Stimulated activated CD4-positive, alpha-beta T cell treated with anti-CD3 and anti-CD28 coated beads, TNF-alpha, amount 100 ng/mL, for 4 hours (primary cell): Measurements from ENCODE around the gene PCCA.
A peak's percentile ranks its signal among the peaks of the same experiment; 100 is the strongest.
"Not testable (repeated sequence)": the region's sequence is repeated elsewhere in the genome, so short reads cannot be mapped to it uniquely, and the experiment has no call there.

Experiments
- DNase-seq, 3 experiments: peaks; one replicate each; pipeline ENCODE4 v3.0.0-alpha.2; 2020; ENCODE audit warnings: low read depth in 3 of 3

Gene PCCA

DNA sequence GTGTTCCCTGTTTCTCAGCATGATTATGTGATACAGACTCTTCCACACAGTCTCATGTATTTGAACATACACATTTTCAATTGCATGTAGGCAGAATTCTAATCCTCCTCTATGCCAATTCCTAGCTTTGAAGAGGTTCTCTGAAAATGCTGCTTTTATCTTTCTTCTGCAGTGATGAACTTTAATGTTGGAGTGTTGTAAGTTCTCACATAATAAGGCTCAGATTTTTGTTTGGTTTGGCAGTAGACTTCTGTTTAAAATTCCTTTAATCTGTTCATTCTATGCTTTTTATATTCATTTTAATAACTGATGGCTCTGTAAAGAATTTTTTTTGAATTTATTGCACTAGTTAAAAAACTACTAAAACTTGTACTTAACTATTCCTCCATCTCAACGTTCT is 273.9 kb downstream of the PCCA start:
- DNase-seq, result no peak

- DNase-seq, result no peak
These were observed 274.4 kb downstream of the PCCA start for GRCh38 chr13:100363285-100363711.

DNA sequence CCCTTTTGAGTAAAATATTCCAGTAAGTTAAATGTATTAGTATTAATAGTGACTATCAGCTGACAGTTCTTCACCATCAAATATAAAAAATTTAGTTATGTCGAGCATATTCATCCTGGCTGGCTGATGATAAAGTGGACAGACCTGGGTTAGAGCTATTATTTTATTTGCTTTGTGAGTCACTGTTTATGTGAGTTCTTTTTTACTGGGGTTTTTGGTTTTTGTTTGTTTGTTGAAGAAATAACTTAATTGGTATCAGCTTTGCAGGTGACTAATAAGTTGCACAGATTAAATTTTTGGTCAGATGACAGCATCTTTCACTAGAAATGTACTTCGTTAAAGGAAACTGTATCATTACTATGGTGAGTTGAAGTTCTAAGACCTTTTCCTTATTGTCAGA is 275.0 kb downstream of the PCCA start:
- DNase-seq, result no peak

- DNase-seq, result no peak
These were observed 275.7 kb downstream of the PCCA start for GRCh38 chr13:100364591-100364990.

- DNase-seq, result no peak
These were observed 276.8 kb downstream of the PCCA start for GRCh38 chr13:100365680-100366079.

GRCh38 chr13:100378533-100378932 is 289.6 kb downstream of the PCCA start:
- no peak for DNase-seq

- DNase-seq, result no peak
These were observed 292.8 kb downstream of the PCCA start for GRCh38 chr13:100381595-100382224.

DNA sequence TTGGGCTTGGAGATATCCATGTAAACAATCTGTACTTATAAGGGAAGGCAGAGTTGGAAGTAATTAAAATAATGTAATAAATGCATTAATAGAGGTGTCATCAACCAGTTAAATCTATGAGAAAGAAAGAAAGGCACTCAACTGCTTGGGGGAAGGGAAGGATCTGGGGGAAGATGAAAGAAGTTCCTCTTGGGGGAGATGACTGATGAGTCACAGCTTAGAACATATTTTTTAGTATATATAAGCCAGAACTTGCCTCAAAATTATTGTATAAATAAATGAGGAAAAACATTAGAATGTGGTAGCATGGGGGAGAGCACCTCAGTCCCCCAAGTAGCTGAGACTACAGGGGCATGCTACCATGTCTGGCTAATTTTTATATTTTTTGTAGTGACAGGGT is 293.9 kb downstream of the PCCA start:
- DNase-seq, result no peak

DNA sequence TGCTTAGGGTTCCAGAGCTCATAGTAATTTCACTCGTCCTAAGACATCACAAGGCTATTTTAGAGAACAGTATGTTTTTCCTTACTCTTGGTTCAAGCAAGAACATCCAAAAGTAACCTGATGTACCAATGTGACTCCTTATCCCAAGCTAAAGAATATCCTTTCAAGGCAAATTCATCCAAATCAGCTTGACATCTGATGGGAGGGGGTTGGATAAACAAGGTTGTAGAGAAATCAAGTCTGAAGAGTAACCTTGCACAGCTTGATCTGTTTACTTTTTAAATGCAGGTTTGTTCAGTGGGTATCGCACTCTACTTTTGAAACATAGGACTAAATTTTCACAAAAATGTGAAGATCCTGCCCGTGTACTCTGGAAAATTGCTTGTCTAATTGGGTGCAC is 298.5 kb downstream of the PCCA start:
- no peak for DNase-seq

- DNase-seq, result not testable (repeated sequence)
These were observed 299.3 kb downstream of the PCCA start for GRCh38 chr13:100388150-100388549.

DNA sequence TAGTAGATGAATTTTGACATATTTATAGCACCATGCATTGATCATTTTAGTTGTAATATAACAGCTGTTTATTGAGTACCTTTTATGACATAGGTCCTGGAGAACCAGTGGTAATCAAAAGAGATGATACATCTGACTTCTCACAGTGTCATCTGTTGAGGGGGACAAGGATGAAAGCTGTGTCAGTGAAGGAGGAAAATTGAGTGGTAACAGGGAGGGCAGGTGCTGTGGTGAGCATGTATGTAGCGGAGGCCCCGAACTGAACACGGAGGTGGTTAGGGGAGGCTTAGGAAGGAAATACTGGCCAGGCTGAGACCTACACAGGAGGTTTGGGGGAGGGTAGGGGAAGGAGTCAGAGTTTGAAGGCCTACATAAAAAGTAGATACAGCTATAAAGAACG is 300.0 kb downstream of the PCCA start:
- no peak for DNase-seq

GRCh38 chr13:100389617-100390016 is 300.7 kb downstream of the PCCA start:
- no peak for DNase-seq

- peak; percentile 6 to 57 (median 56) for DNase-seq
These were observed 304.1 kb downstream of the PCCA start for GRCh38 chr13:100392709-100393630.

DNA sequence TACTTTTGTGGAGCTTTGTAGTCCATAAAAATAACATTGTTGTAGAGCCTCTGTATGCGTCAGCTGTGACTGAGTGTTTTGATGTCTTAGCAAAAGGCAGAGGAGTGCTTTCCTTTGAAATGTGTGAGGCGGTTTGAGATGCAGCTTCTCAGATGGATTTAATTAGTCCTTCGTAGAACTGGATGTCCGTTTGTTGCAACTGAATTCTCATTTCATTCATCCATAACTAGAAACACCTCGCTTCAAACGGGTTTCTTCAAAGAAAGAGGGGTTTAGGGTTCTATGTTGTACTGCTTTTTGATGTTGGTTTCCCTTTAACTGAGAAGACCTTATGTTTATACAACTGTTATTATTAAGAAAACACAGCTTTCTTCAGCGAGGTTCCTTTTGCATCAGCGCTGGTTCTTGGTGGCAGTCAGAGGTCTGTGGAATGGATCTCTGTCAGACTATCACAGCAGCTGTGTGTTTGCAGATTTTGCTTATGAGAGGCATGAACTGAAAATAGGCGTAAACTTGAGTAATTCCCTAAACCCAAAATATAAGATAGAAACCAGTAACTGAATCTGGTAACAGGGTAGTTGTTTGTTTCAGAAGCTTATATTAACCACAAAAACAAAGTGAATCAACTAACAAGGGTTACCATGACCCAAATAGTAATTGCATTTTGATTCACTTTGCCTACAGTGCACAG is 305.3 kb downstream of the PCCA start:
- no peak for DNase-seq

GRCh38 chr13:100395698-100396373 is 306.9 kb downstream of the PCCA start:
- DNase-seq, result no peak

- DNase-seq, result no peak
These were observed 307.9 kb downstream of the PCCA start for GRCh38 chr13:100396776-100397175.

GRCh38 chr13:100397627-100398026 is 308.7 kb downstream of the PCCA start:
- DNase-seq, result no peak

DNA sequence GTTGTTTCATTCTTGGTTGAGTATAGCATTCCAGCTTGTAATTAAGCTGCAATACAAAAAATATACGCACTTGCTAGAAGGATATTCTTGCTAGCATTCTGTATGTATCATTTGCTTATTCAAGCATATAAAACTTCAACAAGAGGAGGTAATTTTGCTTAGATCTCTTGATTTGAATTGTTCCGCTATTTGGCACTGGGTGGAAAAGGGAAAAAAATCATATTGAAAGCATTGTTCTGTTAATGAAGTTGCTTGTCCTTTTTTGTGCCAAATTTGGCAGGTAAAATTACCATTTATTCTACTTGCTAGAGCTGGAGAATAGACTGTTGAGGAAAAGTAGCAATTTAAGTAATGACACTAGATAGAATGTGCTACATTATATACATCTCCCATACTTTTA is 309.5 kb downstream of the PCCA start:
- DNase-seq, result no peak

GRCh38 chr13:100399455-100399854 is 310.6 kb downstream of the PCCA start:
- no peak for DNase-seq

DNA sequence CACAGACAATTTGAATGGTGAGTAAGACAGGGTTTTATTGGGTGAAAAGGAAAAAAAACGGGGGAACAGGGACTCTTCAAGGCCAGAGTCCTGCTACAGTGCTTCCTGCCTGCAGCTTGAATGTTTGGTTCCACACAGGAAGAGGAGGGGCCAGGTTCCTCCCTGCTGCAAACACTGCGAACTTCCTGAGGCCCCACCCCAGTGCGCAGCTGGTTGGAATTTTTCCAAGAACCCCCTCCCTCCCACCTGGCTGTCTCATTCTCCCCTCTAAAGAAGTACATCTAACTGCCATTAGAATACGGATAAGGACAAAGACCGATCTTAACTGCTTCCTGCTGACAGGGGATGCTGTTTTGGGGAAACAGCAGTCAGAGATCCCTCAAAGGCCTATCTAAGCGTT is 314.8 kb downstream of the PCCA start:
- no peak for DNase-seq

DNA sequence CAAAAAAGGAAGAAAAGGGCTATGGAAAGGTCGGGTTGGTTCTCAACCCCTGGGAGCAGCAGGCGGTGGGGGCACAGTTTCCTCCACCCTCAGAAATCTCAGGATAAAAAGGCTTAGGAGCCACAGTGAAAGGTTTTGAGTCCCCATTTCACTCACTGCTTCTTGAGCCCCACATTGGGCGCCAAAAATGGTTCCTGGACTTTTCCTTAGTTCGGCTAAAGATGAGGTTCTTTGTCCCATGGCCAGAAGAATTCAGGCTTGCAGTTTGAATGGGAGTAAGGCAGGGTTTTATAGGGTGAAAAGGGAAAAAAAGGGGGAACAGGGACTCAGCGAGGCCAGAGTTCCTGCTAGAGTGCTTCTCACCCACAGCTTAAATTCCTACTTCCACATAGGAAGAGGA is 320.2 kb downstream of the PCCA start:
- DNase-seq, result no peak

- no peak for DNase-seq
These were observed 334.5 kb downstream of the PCCA start for GRCh38 chr13:100423375-100423774.
